HL-60/S4 (cell line): Measurements from ENCODE around the gene RNLS.
"Not testable (repeated sequence)": the region's sequence is repeated elsewhere in the genome, so short reads cannot be mapped to it uniquely, and the experiment has no call there.

ENCODE experiments used
- in situ Hi-C: fragments of 300-500 bp; cut with MboI; formaldehyde crosslinking; loops from 2 replicates; pipeline ENCODE4 v1.14.3; 2022; ENCODE audit warnings: low sequenced_read_pairs

The RNLS gene

GRCh38 chr10:88355750-88356149 lies 227.4 kb downstream of the RNLS start:
- in situ Hi-C loops, result not testable (repeated sequence)

GRCh38 chr10:88347597-88348304 lies 235.4 kb downstream of the RNLS start:
- in situ Hi-C loops, result no loop called here

GRCh38 chr10:88347022-88347421 lies 236.1 kb downstream of the RNLS start:
- in situ Hi-C loops, result no loop called here

- in situ Hi-C loops, result no loop called here
These were observed 236.8 kb downstream of the RNLS start for GRCh38 chr10:88346144-88346977.

- in situ Hi-C loops, result no loop called here
These were observed 239.2 kb downstream of the RNLS start for GRCh38 chr10:88343761-88344484.

- in situ Hi-C loops, result no loop called here
These were observed 240.3 kb downstream of the RNLS start for GRCh38 chr10:88342733-88343310.

GRCh38 chr10:88337134-88337533 lies 246.0 kb downstream of the RNLS start:
- in situ Hi-C loops, result no loop called here

- in situ Hi-C loops, result no loop called here
These were observed 246.8 kb downstream of the RNLS start for GRCh38 chr10:88336334-88336733.

- in situ Hi-C loops, result no loop called here
These were observed 249.9 kb downstream of the RNLS start for GRCh38 chr10:88333248-88333630.

GRCh38 chr10:88332503-88333247 lies 250.4 kb downstream of the RNLS start:
- in situ Hi-C loops, result no loop called here

- in situ Hi-C loops, result no loop called here
These were observed 252.9 kb downstream of the RNLS start for GRCh38 chr10:88330174-88330573.

- in situ Hi-C loops, result no loop called here
These were observed 260.6 kb downstream of the RNLS start for GRCh38 chr10:88322324-88323063.

GRCh38 chr10:88319960-88320517 lies 263.1 kb downstream of the RNLS start:
- in situ Hi-C loops, result no loop called here

- in situ Hi-C loops, result no loop called here
These were observed 264.3 kb downstream of the RNLS start for GRCh38 chr10:88318803-88319202.

- in situ Hi-C loops, result no loop called here
These were observed 266.0 kb downstream of the RNLS start for GRCh38 chr10:88317099-88317498.

- in situ Hi-C loops, result no loop called here
These were observed 266.7 kb downstream of the RNLS start for GRCh38 chr10:88316292-88316861.

GRCh38 chr10:88315755-88316154 lies 267.4 kb downstream of the RNLS start:
- in situ Hi-C loops, result no loop called here

GRCh38 chr10:88314362-88314761 lies 268.8 kb downstream of the RNLS start:
- in situ Hi-C loops, result no loop called here

- in situ Hi-C loops, result no loop called here
These were observed 269.2 kb downstream of the RNLS start for GRCh38 chr10:88313878-88314277.
